Tibial artery (tissue), 4 donors: Measurements from ENCODE around the gene CD2BP2.

Source experiments
- DNase-seq, 2 donors: peaks; one replicate each; pipeline ENCODE4 v3.0.0-alpha.2; 2019
- H3K27ac ChIP-seq, 2 donors: fragments of 200-600 bp; sonication (generic) in 1 of 2; 1 replicate in 1 of 2; 2 replicates in 1 of 2; pipeline ENCODE4 v1.5.1; 2018 to 2019; ENCODE audit warnings: mild to moderate bottlenecking in 1 of 2
- H3K27me3 ChIP-seq, 2 donors: fragments of 200-600 bp; sonication (generic) in 1 of 2; one replicate each; pipeline versions ENCODE4 v1.5.1 to v1.6.0; 2016 to 2019
- H3K36me3 ChIP-seq, 3 donors: fragments of 200-600 bp; sonication (generic) in 2 of 3; one replicate each; pipeline ENCODE4 v1.5.1; 2016 to 2019; ENCODE audit warnings: mild to moderate bottlenecking in 2 of 3
- H3K4me1 ChIP-seq, 4 donors: fragments of 200-600 bp; sonication (generic) in 2 of 4; 1 replicate in 3 of 4; 2 replicates in 1 of 4; pipeline ENCODE4 v1.5.1; 2016 to 2019
- H3K4me3 ChIP-seq, 2 donors: fragments of 200-600 bp; sonication (generic) in 1 of 2; 1 replicate in 1 of 2; 2 replicates in 1 of 2; pipeline ENCODE4 v1.5.1; 2018 to 2019; ENCODE audit warnings: mild to moderate bottlenecking in 2 of 2
- H3K9me3 ChIP-seq, 3 donors: fragments of 200-600 bp; sonication (generic) in 1 of 3; one replicate each; pipeline ENCODE4 v1.5.1; 2016 to 2019
- intact Hi-C: fragments of 100-400 bp; cut with DNase I; formaldehyde crosslinking; loops from one replicate; pipeline ENCODE4 v1.15.0; 2023; ENCODE audit warnings: low total_unique reads
- TF ChIP-seq, protein P1 (sequence below), 2 experiments: fragments of 200-600 bp in 1 of 2; fragments of 450-650 bp in 1 of 2; IDR thresholded peaks; one replicate each; pipeline ENCODE4 v1.5.1; 2017 to 2019; ENCODE audit warnings: antibody characterized with exemption in 2 of 2, mild to moderate bottlenecking in 1 of 2, moderate library complexity in 1 of 2

Gene CD2BP2

DNA sequence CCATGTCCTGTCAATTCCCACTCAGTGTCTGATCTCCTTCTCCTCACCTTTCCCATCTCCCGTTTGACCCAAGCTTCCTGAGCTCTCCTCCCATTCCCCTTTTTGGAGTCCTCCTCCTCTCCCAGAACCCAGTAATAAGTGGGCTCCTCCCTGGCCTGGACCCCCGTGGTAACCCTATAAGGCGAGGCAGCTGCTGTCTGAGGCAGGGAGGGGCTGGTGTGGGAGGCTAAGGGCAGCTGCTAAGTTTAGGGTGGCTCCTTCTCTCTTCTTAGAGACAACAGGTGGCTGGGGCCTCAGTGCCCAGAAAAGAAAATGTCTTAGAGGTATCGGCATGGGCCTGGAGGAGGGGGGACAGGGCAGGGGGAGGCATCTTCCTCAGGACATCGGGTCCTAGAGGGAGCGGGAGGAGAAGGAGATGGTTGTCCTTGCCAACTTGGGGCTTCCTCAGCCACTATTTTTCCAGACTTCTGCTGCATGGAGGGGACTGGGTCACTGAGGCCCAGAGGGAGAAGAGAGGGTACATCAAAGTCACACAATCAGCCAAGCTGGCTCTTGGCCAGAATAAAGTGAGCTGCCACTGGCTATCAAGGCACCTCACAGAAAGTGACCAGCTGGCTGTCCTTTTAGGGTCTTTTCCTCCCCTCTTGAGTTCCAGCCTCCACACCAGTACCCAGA is 17.1 kb upstream of the CD2BP2 start:
- H3K9me3 ChIP-seq, result no peaks in the 10 kb centered on the region
- peak in 1 of 2 donors; percentile 61 for DNase-seq
- peaks cover 0 to 3% of the 10 kb centered on the region in 2 donors for H3K27me3 ChIP-seq
- H3K4me3 ChIP-seq, result no peak overlapping the region
- peak overlapping the region in 1 of 2 donors; percentile 88 for H3K27ac ChIP-seq
- H3K36me3 ChIP-seq, result no peaks in the 10 kb centered on the region
- intact Hi-C loops, result no loop called here
- TF ChIP-seq, protein P1, sequence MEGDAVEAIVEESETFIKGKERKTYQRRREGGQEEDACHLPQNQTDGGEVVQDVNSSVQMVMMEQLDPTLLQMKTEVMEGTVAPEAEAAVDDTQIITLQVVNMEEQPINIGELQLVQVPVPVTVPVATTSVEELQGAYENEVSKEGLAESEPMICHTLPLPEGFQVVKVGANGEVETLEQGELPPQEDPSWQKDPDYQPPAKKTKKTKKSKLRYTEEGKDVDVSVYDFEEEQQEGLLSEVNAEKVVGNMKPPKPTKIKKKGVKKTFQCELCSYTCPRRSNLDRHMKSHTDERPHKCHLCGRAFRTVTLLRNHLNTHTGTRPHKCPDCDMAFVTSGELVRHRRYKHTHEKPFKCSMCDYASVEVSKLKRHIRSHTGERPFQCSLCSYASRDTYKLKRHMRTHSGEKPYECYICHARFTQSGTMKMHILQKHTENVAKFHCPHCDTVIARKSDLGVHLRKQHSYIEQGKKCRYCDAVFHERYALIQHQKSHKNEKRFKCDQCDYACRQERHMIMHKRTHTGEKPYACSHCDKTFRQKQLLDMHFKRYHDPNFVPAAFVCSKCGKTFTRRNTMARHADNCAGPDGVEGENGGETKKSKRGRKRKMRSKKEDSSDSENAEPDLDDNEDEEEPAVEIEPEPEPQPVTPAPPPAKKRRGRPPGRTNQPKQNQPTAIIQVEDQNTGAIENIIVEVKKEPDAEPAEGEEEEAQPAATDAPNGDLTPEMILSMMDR (IDR thresholded peaks at IDR 0.05), result no peak
- peaks cover 0 to 33% (median 24%) of the 10 kb centered on the region in 4 donors for H3K4me1 ChIP-seq

DNA sequence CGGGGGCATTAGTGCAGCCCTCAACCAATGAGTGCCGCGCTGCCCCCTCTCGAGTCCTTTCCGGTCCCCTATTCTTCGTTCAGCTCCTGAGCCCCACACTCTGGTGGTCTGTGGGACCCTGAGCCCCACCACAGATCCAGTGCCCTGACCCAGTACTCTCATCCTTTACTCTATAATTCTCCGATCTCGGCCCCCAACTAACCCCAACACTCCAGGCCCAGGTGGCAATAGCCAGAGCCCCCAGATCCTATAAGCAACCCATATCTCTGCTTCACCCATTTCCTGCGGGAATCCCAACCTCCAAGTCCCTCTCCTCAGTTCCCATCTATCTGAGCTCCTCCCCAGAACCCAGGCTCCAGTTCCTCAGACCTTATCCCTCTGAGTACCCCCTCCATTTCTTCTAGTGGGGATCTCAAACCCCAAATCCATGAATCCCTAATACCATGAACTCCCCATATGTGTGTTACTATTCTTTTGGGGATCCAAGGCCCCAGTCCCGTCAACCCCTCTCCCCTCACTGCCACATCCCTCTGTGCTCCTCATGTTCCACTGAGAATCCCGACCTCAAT is 16.2 kb upstream of the CD2BP2 start:
- Histone ChIP-seq H3K27me3 (peaks cover 0 to 3% of the 10 kb centered on the region in 2 donors), H3K36me3 (no peaks in the 10 kb centered on the region), H3K9me3 (no peaks in the 10 kb centered on the region), H3K4me1 (peaks cover 0 to 33% (median 25%) of the 10 kb centered on the region in 4 donors), H3K27ac (peak overlapping the region; percentile 88 to 89), H3K4me3 (peak overlapping the region; percentile 45 to 55)
- TF ChIP-seq, protein P1 (IDR thresholded peaks at IDR 0.05), result no peak
- DNase-seq, result no peak
- intact Hi-C loops, result no loop called here

DNA sequence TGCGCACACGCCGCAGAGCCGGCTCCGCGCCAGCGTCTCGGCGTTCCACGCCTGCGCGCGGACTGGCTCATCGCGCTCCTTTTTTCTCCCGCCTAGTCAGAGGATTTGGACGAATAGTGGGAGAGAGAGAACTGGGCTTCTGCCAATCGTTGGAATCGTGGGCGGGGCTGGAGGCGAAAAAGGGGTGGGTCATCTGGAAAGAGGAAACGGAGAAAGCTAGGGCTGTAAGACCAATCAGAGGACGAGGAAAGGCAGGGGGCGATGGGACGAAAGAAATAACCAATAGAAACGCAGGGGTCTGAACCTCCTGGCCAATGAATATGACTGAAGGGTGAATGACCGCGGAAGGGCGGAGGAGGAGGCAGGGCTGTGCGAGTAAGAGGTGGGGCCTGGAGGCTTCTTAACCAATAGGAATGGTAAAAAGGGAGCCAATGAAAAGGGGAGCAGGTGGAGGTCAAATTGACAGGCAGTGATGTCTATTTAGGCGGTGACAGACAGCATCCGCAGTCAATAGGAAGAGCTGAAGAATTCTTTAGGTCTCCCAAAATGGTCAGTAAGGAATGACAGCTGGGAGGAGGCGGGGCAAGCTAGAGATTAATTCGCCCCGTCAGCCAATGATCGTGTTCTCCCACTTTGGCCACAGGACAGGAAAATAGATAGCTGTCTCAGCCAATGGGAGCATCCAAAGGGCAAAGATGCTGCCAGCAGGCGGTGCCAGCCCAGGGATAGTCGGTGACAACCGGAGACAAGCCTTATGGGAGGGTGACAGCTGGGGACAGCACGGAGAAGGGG is 15.5 kb upstream of the CD2BP2 start, which contains the start of gene TBC1D10B:
Gene TBC1D10B (minus strand): TSS at position 39 of the 792 bp plus-strand sequence. CDS start 311 bp downstream, outside the sequence.
- Histone ChIP-seq H3K27me3 (peaks cover 0 to 3% of the 10 kb centered on the region in 2 donors), H3K27ac (peak within 1 kb of the TSS; percentile 88 to 89), H3K4me3 (peak within 1 kb of the TSS; percentile 76 to 88), H3K36me3 (peaks cover 0 to 5% (median 3%) of the 10 kb centered on the region in 3 donors), H3K4me1 (peaks cover 0 to 40% (median 27%) of the 10 kb centered on the region in 4 donors), H3K9me3 (no peaks in the 10 kb centered on the region)
- DNase-seq, result peak; percentile 98 to 100
- intact Hi-C loops, result no loop called here
- TF ChIP-seq, protein P1 (IDR thresholded peaks at IDR 0.05), result peak; percentile 14 to 21

DNA sequence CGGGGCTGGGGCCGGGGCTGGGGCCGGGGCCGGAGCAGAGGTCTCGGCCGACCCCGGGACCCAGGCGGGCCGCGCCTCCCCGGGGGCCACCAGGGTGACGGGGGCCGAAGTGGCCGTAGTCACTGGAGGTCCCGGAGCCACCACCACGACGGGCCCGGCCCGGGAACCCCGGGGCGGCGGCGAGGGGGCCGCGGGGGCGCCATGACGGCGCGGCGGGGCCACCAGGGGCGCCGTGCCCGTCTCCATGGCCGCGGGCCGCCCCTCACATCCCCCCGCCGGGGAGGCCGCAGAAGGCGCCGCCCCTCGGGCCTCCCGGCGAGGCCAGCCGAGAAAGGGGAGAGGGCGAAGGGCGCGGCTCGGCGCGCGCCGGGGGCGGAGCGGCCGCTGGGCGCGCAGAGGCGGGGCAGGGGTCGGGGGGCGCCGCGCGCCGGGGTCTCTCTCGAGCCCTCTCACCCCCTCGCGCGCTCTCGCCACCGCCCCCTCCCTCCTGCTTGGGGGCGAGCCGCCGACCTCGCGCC is 14.9 kb upstream of the CD2BP2 start:
- Histone ChIP-seq H3K4me3 (peak overlapping the region; percentile 76 to 88), H3K4me1 (peaks cover 0 to 47% (median 31%) of the 10 kb centered on the region in 4 donors), H3K27me3 (peaks cover 0 to 3% of the 10 kb centered on the region in 2 donors), H3K9me3 (no peaks in the 10 kb centered on the region), H3K27ac (peak overlapping the region; percentile 75 to 78), H3K36me3 (peaks cover 0 to 12% (median 9%) of the 10 kb centered on the region in 3 donors)
- intact Hi-C loops, result no loop called here
- no peak for DNase-seq
- TF ChIP-seq, protein P1 (IDR thresholded peaks at IDR 0.05), result peak in 1 of 2 experiments; percentile 21
